Neural progenitor cell (in vitro differentiated cells): ENCODE results near the gene ARHGEF9. TPM values are rescaled to one million over a fixed set of nuclear protein-coding genes. Genes with fewer than 3 reads are reported as not detected.
"Not testable (repeated sequence)": the region's sequence is repeated elsewhere in the genome, so short reads cannot be mapped to it uniquely, and the experiment has no call there.

ENCODE experiments used
- DNase-seq: peaks from one replicate; pipeline ENCODE4 v3.0.0-alpha.2; 2016; ENCODE audit warnings: low spot score
- H2AFZ ChIP-seq: fragments of 200-600 bp; sonication (generic); replicated peaks from 2 replicates; pipeline ENCODE4 v1.6.1; 2016; ENCODE audit warnings: antibody characterized with exemption
- H3F3A ChIP-seq: fragments of 200-600 bp; sonication (generic); 2 replicates; pipeline ENCODE4 v1.6.1; 2016; ENCODE audit warnings: antibody characterized with exemption, low read depth
- H3K27ac ChIP-seq: fragments of 200-600 bp; sonication (generic); 2 replicates; pipeline ENCODE4 v1.5.1; 2016; ENCODE audit warnings: mild to moderate bottlenecking
- H3K27me3 ChIP-seq: fragments of 200-600 bp; sonication (generic); 2 replicates; pipeline ENCODE4 v1.6.1; 2016; ENCODE audit warnings: mild to moderate bottlenecking, moderate library complexity
- H3K36me3 ChIP-seq: fragments of 200-600 bp; sonication (generic); 2 replicates; pipeline ENCODE4 v1.5.1; 2016
- H3K4me1 ChIP-seq: fragments of 200-600 bp; sonication (generic); 2 replicates; pipeline ENCODE4 v1.6.1; 2016; ENCODE audit warnings: mixed run types
- H3K4me2 ChIP-seq: fragments of 200-600 bp; sonication (generic); 2 replicates; pipeline ENCODE4 v1.6.1; 2016
- H3K4me3 ChIP-seq: fragments of 200-600 bp; sonication (generic); 2 replicates; pipeline ENCODE4 v1.5.1; 2016
- H3K79me2 ChIP-seq: fragments of 200-600 bp; sonication (generic); 2 replicates; pipeline ENCODE4 v1.6.1; 2016; ENCODE audit warnings: low read depth
- H3K9ac ChIP-seq: fragments of 200-600 bp; sonication (generic); 2 replicates; pipeline ENCODE4 v1.6.1; 2016
- H3K9me3 ChIP-seq: fragments of 200-600 bp; sonication (generic); 2 replicates; pipeline ENCODE4 v1.5.1; 2016; ENCODE audit warnings: low read depth
- H4K20me1 ChIP-seq: fragments of 200-600 bp; sonication (generic); 2 replicates; pipeline ENCODE4 v1.6.1; 2016; ENCODE audit warnings: low read depth
- H3K27ac Mint-ChIP-seq: 3 replicates; pipeline ENCODE4 v1.8.0; 2021; ENCODE audit warnings: mixed read lengths
- H3K27me3 Mint-ChIP-seq: 2 replicates; pipeline ENCODE4 v1.8.0; 2022; ENCODE audit warnings: low read depth, mild to moderate bottlenecking, inconsistent platforms, moderate library complexity, mixed read lengths; ENCODE audit not compliant: insufficient read depth
- H3K36me3 Mint-ChIP-seq: 3 replicates; pipeline ENCODE4 v1.8.0; 2021; ENCODE audit warnings: mixed read lengths
- H3K4me1 Mint-ChIP-seq: 3 replicates; pipeline ENCODE4 v1.8.0; 2021; ENCODE audit warnings: mixed read lengths
- H3K4me3 Mint-ChIP-seq: 3 replicates; pipeline ENCODE4 v1.8.0; 2021; ENCODE audit warnings: mild to moderate bottlenecking, moderate library complexity, mixed read lengths
- H3K9me3 Mint-ChIP-seq: 3 replicates; pipeline ENCODE4 v1.8.0; 2020; ENCODE audit warnings: mixed read lengths
- CTCF ChIP-seq: fragments of 200-600 bp; sonication (generic); IDR thresholded peaks from 2 replicates; pipeline ENCODE4 v1.5.1; 2017; ENCODE audit warnings: antibody characterized with exemption, mild to moderate bottlenecking
- EZH2 ChIP-seq: fragments of 200-600 bp; sonication (generic); IDR thresholded peaks from 2 replicates; pipeline ENCODE4 v1.6.1; 2017; ENCODE audit warnings: antibody characterized with exemption, mild to moderate bottlenecking, moderate library complexity
- EZH2phosphoT487 ChIP-seq: fragments of 200-600 bp; sonication (generic); IDR thresholded peaks from 2 replicates; pipeline ENCODE4 v1.6.1; 2017; ENCODE audit warnings: antibody characterized with exemption
- total RNA-seq: library from RNA; depleted of rRNA; stranded (reverse); fragments of >200 nt; gene quantifications from 2 replicates; pipeline ENCODE4 v1.2.3, GENCODE V29; 2015; ENCODE audit warnings: low replicate concordance

ARHGEF9 gene
- total RNA-seq, result 49.7 and 53.0 TPM in 2 replicates

- peaks cover 4% of the 10 kb centered on the region for H3F3A ChIP-seq
- H3K36me3 ChIP-seq, result peaks cover 4% of the 10 kb centered on the region
- H3K4me1 ChIP-seq, result peaks cover 7% of the 10 kb centered on the region
- H3K4me3 ChIP-seq, result peak within 1 kb of the TSS; percentile 51
- peak; percentile 73 for DNase-seq
- peak within 1 kb of the TSS; percentile 84 for H3K4me2 ChIP-seq
- Mint-ChIP-seq H3K9me3 (peaks cover 20% of the 10 kb centered on the region), H3K36me3 (peaks cover 2% of the 10 kb centered on the region), H3K4me1 (peaks cover 16% of the 10 kb centered on the region), H3K27me3 (no peaks in the 10 kb centered on the region), H3K27ac (peak within 1 kb of the TSS; percentile 64), H3K4me3 (peak within 1 kb of the TSS; percentile 84)
- H3K27me3 ChIP-seq, result no peaks in the 10 kb centered on the region
- H3K9ac ChIP-seq, result no peak within 1 kb of the TSS
- TF ChIP-seq CTCF, result no peak
- no peak for TF ChIP-seq EZH2phosphoT487
- no peak for TF ChIP-seq EZH2
- H2AFZ ChIP-seq, result peak within 1 kb of the TSS; percentile 9
- peaks cover 3% of the 10 kb centered on the region for H3K9me3 ChIP-seq
- H3K27ac ChIP-seq, result peak within 1 kb of the TSS; percentile 53
- peaks cover 47% of the 10 kb centered on the region for H3K79me2 ChIP-seq
- H4K20me1 ChIP-seq, result no peaks in the 10 kb centered on the region
Measured at GRCh38 chrX:63784902-63785707, at the start of gene ARHGEF9. Gene ARHGEF9 (minus strand): TSS chrX:63785214. CDS start chrX:63785145, 69 bp downstream.

GRCh38 chrX:63825446-63825845 lies 40.4 kb upstream of the ARHGEF9 start:
- H3K4me1 Mint-ChIP-seq, H3K79me2 ChIP-seq, H3F3A ChIP-seq, H3K4me3 ChIP-seq, H3K27ac Mint-ChIP-seq, H3K27me3 ChIP-seq, H3K4me1 ChIP-seq, H2AFZ ChIP-seq, H3K4me3 Mint-ChIP-seq, H3K9me3 ChIP-seq, H3K36me3 ChIP-seq, DNase-seq, H3K9ac ChIP-seq, H3K27me3 Mint-ChIP-seq, H3K4me2 ChIP-seq, H4K20me1 ChIP-seq, H3K27ac ChIP-seq, H3K36me3 Mint-ChIP-seq: not testable (repeated sequence)
- H3K9me3 Mint-ChIP-seq, result peaks cover 41% of the 10 kb centered on the region

- H3K36me3 ChIP-seq, result no peaks in the 10 kb centered on the region
- H3K4me3 Mint-ChIP-seq, result no peak overlapping the region
- H3K36me3 Mint-ChIP-seq, result no peaks in the 10 kb centered on the region
- H3K9me3 ChIP-seq, result peaks cover 6% of the 10 kb centered on the region
- no peaks in the 10 kb centered on the region for H4K20me1 ChIP-seq
- no peak overlapping the region for H3K9ac ChIP-seq
- H3K4me1 Mint-ChIP-seq, result no peaks in the 10 kb centered on the region
- no peaks in the 10 kb centered on the region for H3K79me2 ChIP-seq
- H3K4me3 ChIP-seq, result no peak overlapping the region
- no peak overlapping the region for H3K27ac Mint-ChIP-seq
- peaks cover 17% of the 10 kb centered on the region for H3K9me3 Mint-ChIP-seq
- no peak overlapping the region for H3K4me2 ChIP-seq
- no peaks in the 10 kb centered on the region for H3F3A ChIP-seq
- H3K27ac ChIP-seq, result no peak overlapping the region
- TF ChIP-seq EZH2phosphoT487, result no peak
- TF ChIP-seq CTCF, result no peak
- no peak for TF ChIP-seq EZH2
- H3K4me1 ChIP-seq, result no peaks in the 10 kb centered on the region
- H3K27me3 ChIP-seq, result no peaks in the 10 kb centered on the region
- no peak overlapping the region for H2AFZ ChIP-seq
- no peak for DNase-seq
- H3K27me3 Mint-ChIP-seq, result no peaks in the 10 kb centered on the region
Measured at GRCh38 chrX:63818156-63818555, 33.1 kb upstream of the ARHGEF9 start.

GRCh38 chrX:63817696-63818095 lies 32.7 kb upstream of the ARHGEF9 start:
- Histone ChIP-seq H3K4me1 (no peaks in the 10 kb centered on the region), H3K27ac (no peak overlapping the region), H3K4me3 (no peak overlapping the region), H3K79me2 (no peaks in the 10 kb centered on the region), H2AFZ (no peak overlapping the region), H4K20me1 (no peaks in the 10 kb centered on the region), H3F3A (no peaks in the 10 kb centered on the region), H3K9ac (no peak overlapping the region), H3K36me3 (no peaks in the 10 kb centered on the region), H3K4me2 (no peak overlapping the region), H3K27me3 (no peaks in the 10 kb centered on the region), H3K9me3 (peaks cover 4% of the 10 kb centered on the region)
- H3K4me1 Mint-ChIP-seq, result no peaks in the 10 kb centered on the region
- peaks cover 13% of the 10 kb centered on the region for H3K9me3 Mint-ChIP-seq
- DNase-seq, result no peak
- no peaks in the 10 kb centered on the region for H3K36me3 Mint-ChIP-seq
- TF ChIP-seq EZH2phosphoT487 (no peak), CTCF (no peak), EZH2 (no peak)
- no peak overlapping the region for H3K4me3 Mint-ChIP-seq
- no peaks in the 10 kb centered on the region for H3K27me3 Mint-ChIP-seq
- no peak overlapping the region for H3K27ac Mint-ChIP-seq
